Stomach (tissue), 4 donors: Measurements from ENCODE around the gene DBP.

ENCODE experiments used
- CTCF ChIP-seq, 7 experiments: fragments of 450-650 bp in 4 of 7; fragments of 200-600 bp in 3 of 7; sonication (generic) in 3 of 7; IDR thresholded peaks; one replicate each; pipeline ENCODE4 v1.5.1; 2016 to 2019; ENCODE audit warnings: antibody characterized with exemption in 7 of 7, control low read depth in 2 of 7, mild to moderate bottlenecking in 1 of 7
- POLR2A ChIP-seq, 4 donors: fragments of 450-650 bp; IDR thresholded peaks; one replicate each; pipeline ENCODE4 v1.6.1; 2016; ENCODE audit warnings: antibody characterized with exemption in 4 of 4, control low read depth in 2 of 4, mild to moderate bottlenecking in 1 of 4, moderate library complexity in 1 of 4

DNA sequence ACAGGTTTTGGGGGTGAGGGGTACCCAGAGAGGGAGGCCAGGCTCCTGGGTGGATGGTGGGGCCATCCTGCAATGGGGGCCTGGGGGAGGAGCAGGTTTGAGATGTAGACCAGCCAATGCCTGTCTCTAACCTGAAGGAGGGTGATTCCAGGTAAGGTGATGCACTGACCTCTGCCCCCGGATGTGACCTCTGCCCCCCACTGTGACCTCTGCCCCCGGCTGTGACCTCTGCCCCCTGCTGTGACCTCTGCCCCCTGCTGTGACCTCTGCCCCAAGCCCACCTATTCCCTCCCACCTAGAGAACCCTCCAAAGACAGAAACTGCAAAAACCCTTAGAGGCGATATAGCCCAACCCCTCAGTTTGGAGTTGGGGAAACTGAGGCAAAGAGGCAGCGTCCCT lies 40.9 kb downstream of the DBP start:
- TF ChIP-seq POLR2A (IDR thresholded peaks at IDR 0.05) (no peak), CTCF (IDR thresholded peaks at IDR 0.05) (no peak)
